H1 (cell line): ENCODE data around the gene STRN4. TPM values are rescaled to one million over a fixed set of nuclear protein-coding genes. Genes with fewer than 3 reads are reported as not detected.

Experiments
- CTCF ChIA-PET: fragments of 300-600 bp; sonication (Branson Sonifier 250); formaldehyde crosslinking; loops from one replicate; lab custom pipeline; 2021; ENCODE audit not compliant: partially characterized antibody; lab: Charles Lee
- POLR2A ChIA-PET: fragments of 300-600 bp; sonication (Branson Sonifier 250); formaldehyde crosslinking; loops from one replicate; lab custom pipeline; 2021; ENCODE audit warnings: inconsistent platforms; ENCODE audit not compliant: partially characterized antibody; lab: Charles Lee
- DNase-seq, 2 experiments: peaks; one replicate each; pipeline versions ENCODE4 v3.0.0 to v3.0.0-alpha.2; 2010 to 2022; ENCODE audit warnings: low spot score in 2 of 2, low read depth in 1 of 2, mixed read lengths in 1 of 2
- FAIRE-seq: peaks from 2 replicates; lab custom pipeline; 2011; peaks lifted over from hg19 to GRCh38; lab: Jason Lieb, UNC
- H2AFZ ChIP-seq: 2 replicates; pipeline ENCODE4 v1.8.1; 2012; ENCODE audit warnings: low read length, inconsistent platforms
- H2AK5ac ChIP-seq: 2 replicates; pipeline ENCODE4 v1.6.1; 2013; ENCODE audit warnings: low read depth, low read length
- H2BK120ac ChIP-seq: replicated peaks from 2 replicates; pipeline ENCODE3; 2013; ENCODE audit warnings: low read depth, low read length, inconsistent platforms
- H2BK12ac ChIP-seq: 2 replicates; pipeline ENCODE4 v1.6.1; 2013; ENCODE audit warnings: low read depth, low read length
- H2BK15ac ChIP-seq: 2 replicates; pipeline ENCODE4 v1.6.1; 2013; ENCODE audit warnings: low read length
- H2BK20ac ChIP-seq: 2 replicates; pipeline ENCODE4 v1.6.1; 2013; ENCODE audit warnings: low read length
- H2BK5ac ChIP-seq: 2 replicates; pipeline ENCODE4 v1.6.1; 2013; ENCODE audit warnings: low read depth, low read length
- H3K14ac ChIP-seq: 2 replicates; pipeline ENCODE4 v1.6.1; 2013; ENCODE audit warnings: inconsistent platforms; ENCODE audit not compliant: insufficient read length
- H3K18ac ChIP-seq: 2 replicates; pipeline ENCODE4 v1.6.1; 2013; ENCODE audit warnings: low read length; ENCODE audit errors: extremely low read depth
- H3K23ac ChIP-seq: 2 replicates; pipeline ENCODE4 v1.6.1; 2013; ENCODE audit warnings: inconsistent platforms; ENCODE audit not compliant: insufficient read length
- H3K23me2 ChIP-seq: 2 replicates; pipeline ENCODE4 v1.6.1; 2013; ENCODE audit warnings: low read depth, low read length
- H3K27ac ChIP-seq: 2 replicates; pipeline ENCODE4 v1.6.1; 2011; ENCODE audit warnings: low read depth, low read length, inconsistent platforms
- H3K27me3 ChIP-seq, 4 experiments: replicated peaks in 1 of 4; 1 replicate in 1 of 4; 2 replicates in 3 of 4; pipeline versions ENCODE4 v1.6.1 to v1.8.1; 2011 to 2013; ENCODE audit warnings: low read length in 3 of 4, mild to moderate bottlenecking in 3 of 4, inconsistent platforms in 2 of 4, mixed read lengths in 2 of 4, moderate library complexity in 1 of 4; ENCODE audit not compliant: control insufficient read depth in 3 of 4, insufficient read depth in 3 of 4; ENCODE audit errors: extremely low read depth in 1 of 4
- H3K36me3 ChIP-seq, 4 experiments: 2 replicates each; pipeline versions ENCODE4 v1.6.1 to v1.8.1; 2011 to 2013; ENCODE audit warnings: mild to moderate bottlenecking in 4 of 4, low read length in 3 of 4, moderate library complexity in 2 of 4, control low read depth in 1 of 4, inconsistent platforms in 1 of 4; ENCODE audit not compliant: insufficient read depth in 4 of 4, control insufficient read depth in 2 of 4
- H3K4ac ChIP-seq: replicated peaks from 2 replicates; pipeline ENCODE3; 2013; ENCODE audit warnings: low read length, low read depth, mixed read lengths, inconsistent platforms; ENCODE audit not compliant: insufficient read length
- H3K4me1 ChIP-seq, 4 experiments: replicated peaks in 1 of 4; 1 replicate in 1 of 4; 2 replicates in 3 of 4; pipeline versions ENCODE4 v1.6.1 to v1.8.1; 2011 to 2013; ENCODE audit warnings: low read length in 3 of 4, inconsistent platforms in 2 of 4, mixed read lengths in 1 of 4; ENCODE audit not compliant: insufficient read depth in 4 of 4, control insufficient read depth in 3 of 4
- H3K4me2 ChIP-seq, 2 experiments: 2 replicates each; pipeline versions ENCODE4 v1.6.1 to v1.8.1; 2011 to 2013; ENCODE audit warnings: low read depth in 2 of 2, low read length in 2 of 2, control low read depth in 1 of 2, inconsistent platforms in 1 of 2, mild to moderate bottlenecking in 1 of 2; ENCODE audit not compliant: insufficient read depth in 1 of 2
- H3K4me3 ChIP-seq, 4 experiments: fragments of 200-600, 300-600 bp in 1 of 4; sonication (generic), shearing (Covaris generic), sonication (Bioruptor Twin) in 1 of 4; 2 replicates each; pipeline versions ENCODE4 v1.5.1 to v1.8.1; 2011 to 2016; ENCODE audit warnings: low read length in 4 of 4, low read depth in 3 of 4, control low read depth in 2 of 4, inconsistent platforms in 2 of 4, mild to moderate bottlenecking in 2 of 4, mixed read lengths in 1 of 4, moderate library complexity in 1 of 4; ENCODE audit not compliant: insufficient read depth in 2 of 4; ENCODE audit errors: extremely low read depth in 1 of 4
- H3K56ac ChIP-seq: replicated peaks from 2 replicates; pipeline ENCODE3; 2013; ENCODE audit warnings: low read depth, mild to moderate bottlenecking, mixed read lengths, low read length, inconsistent platforms; ENCODE audit not compliant: insufficient read length
- H3K79me1 ChIP-seq: 2 replicates; pipeline ENCODE4 v1.6.1; 2013; ENCODE audit warnings: low read depth, low read length, control low read depth
- H3K79me2 ChIP-seq, 2 experiments: 2 replicates each; pipeline versions ENCODE4 v1.6.1 to v1.8.1; 2012 to 2013; ENCODE audit warnings: low read length in 2 of 2, mild to moderate bottlenecking in 2 of 2, inconsistent platforms in 1 of 2; ENCODE audit not compliant: insufficient read depth in 2 of 2, control insufficient read depth in 1 of 2
- H3K9ac ChIP-seq, 4 experiments: replicated peaks in 1 of 4; 1 replicate in 1 of 4; 2 replicates in 3 of 4; pipeline versions ENCODE4 v1.6.1 to v1.8.1; 2011 to 2013; ENCODE audit warnings: low read depth in 3 of 4, low read length in 3 of 4, control low read depth in 2 of 4, mild to moderate bottlenecking in 2 of 4, moderate library complexity in 2 of 4, inconsistent platforms in 1 of 4; ENCODE audit errors: extremely low read depth in 1 of 4
- H3K9me3 ChIP-seq, 2 experiments: 2 replicates each; pipeline versions ENCODE4 v1.6.1 to v1.8.1; 2012 to 2013; ENCODE audit warnings: mild to moderate bottlenecking in 2 of 2, moderate library complexity in 2 of 2, control low read depth in 1 of 2, inconsistent platforms in 1 of 2, low read depth in 1 of 2, low read length in 1 of 2, mixed read lengths in 1 of 2; ENCODE audit not compliant: insufficient read depth in 2 of 2
- H4K20me1 ChIP-seq, 2 experiments: replicated peaks in 1 of 2; 2 replicates each; pipeline versions ENCODE3 to v1.8.1; 2011 to 2013; ENCODE audit warnings: inconsistent platforms in 2 of 2, low read length in 2 of 2, mild to moderate bottlenecking in 1 of 2; ENCODE audit not compliant: insufficient read depth in 2 of 2, control insufficient read depth in 1 of 2
- H4K5ac ChIP-seq: 2 replicates; pipeline ENCODE4 v1.6.1; 2013; ENCODE audit warnings: low read length, low read depth, mixed read lengths, inconsistent platforms; ENCODE audit not compliant: insufficient read length
- H4K8ac ChIP-seq: 2 replicates; pipeline ENCODE4 v1.8.0; 2013; ENCODE audit warnings: mild to moderate bottlenecking, moderate library complexity, low read length, inconsistent platforms; ENCODE audit not compliant: insufficient read depth; ENCODE audit errors: extremely low read depth
- H4K91ac ChIP-seq: replicated peaks from 2 replicates; pipeline ENCODE3; 2013; ENCODE audit warnings: low read length, mixed read lengths, inconsistent platforms; ENCODE audit not compliant: insufficient read length
- RAD21 ChIP-seq, 2 experiments: IDR thresholded peaks in 1 of 2; conservative IDR thresholded peaks in 1 of 2; 2 replicates each; pipeline ENCODE4 v1.6.1; 2011; ENCODE audit warnings: low read depth in 2 of 2, low read length in 2 of 2, improper control_type of control experiment in 1 of 2, inconsistent platforms in 1 of 2, mild to moderate bottlenecking in 1 of 2, moderate library complexity in 1 of 2
- SIRT6 ChIP-seq: IDR thresholded peaks from one replicate; pipeline ENCODE4 v1.7.1; 2012; ENCODE audit warnings: low read length, inconsistent platforms
- WGBS, 2 experiments: shearing (Covaris generic) in 1 of 2; methylation state at CpG; one replicate each; pipeline versions ENCODE4 v1.1.6 to v1.1.7; 2013 to 2015; ENCODE audit warnings: low lambda C conversion rate in 2 of 2, mixed read lengths in 2 of 2, inconsistent platforms in 1 of 2, low coverage in 1 of 2, missing lambda C conversion rate in 1 of 2; ENCODE audit not compliant: insufficient replicate concordance in 2 of 2, insufficient coverage in 1 of 2, insufficient read length in 1 of 2; ENCODE audit errors: extremely low coverage in 1 of 2, missing lambda C conversion rate in 1 of 2; 5-methylcytosine and 5-hydroxymethylcytosine counted together
- polyA plus RNA-seq, 7 experiments: library from polyadenylated mRNA; depleted of rRNA in 3 of 7; stranded (reverse) in 5 of 7; unstranded in 2 of 7; fragments of >200 nt in 5 of 7; fragments of 200-250 nt in 2 of 7; gene quantifications; 1 replicate in 5 of 7; 2 replicates in 1 of 7; 4 replicates in 1 of 7; pipeline versions ENCODE4 v1.2.1 to v1.2.3, GENCODE V29; 2011 to 2013; ENCODE audit warnings: missing spikeins in 2 of 7, mixed read lengths in 2 of 7
- total RNA-seq: library from RNA; stranded (reverse); fragmentation: NEBNext Ultra II Directional; extraction: Animal tissue kit (Norgen Biotek cat#: 25700); gene quantifications from 2 replicates; pipeline ENCODE4 v1.2.1, GENCODE V29; 2021
- TF ChIP-seq, protein P1 (sequence below), 3 experiments: IDR thresholded peaks; 1 replicate in 2 of 3; 2 replicates in 1 of 3; pipeline versions ENCODE4 v1.5.1 to v1.6.1; 2011; ENCODE audit warnings: low read length in 3 of 3, mild to moderate bottlenecking in 3 of 3, inconsistent platforms in 2 of 3, low read depth in 1 of 3, moderate library complexity in 1 of 3; ENCODE audit not compliant: insufficient read depth in 1 of 3; ENCODE audit errors: control extremely low read depth in 1 of 3

STRN4 gene
- total and polyA plus RNA-seq, 2 of the 8 experiments (the other 6 are each of a cell fraction or from before 2014, with no cell fraction given), result 120 to 187 TPM

DNA sequence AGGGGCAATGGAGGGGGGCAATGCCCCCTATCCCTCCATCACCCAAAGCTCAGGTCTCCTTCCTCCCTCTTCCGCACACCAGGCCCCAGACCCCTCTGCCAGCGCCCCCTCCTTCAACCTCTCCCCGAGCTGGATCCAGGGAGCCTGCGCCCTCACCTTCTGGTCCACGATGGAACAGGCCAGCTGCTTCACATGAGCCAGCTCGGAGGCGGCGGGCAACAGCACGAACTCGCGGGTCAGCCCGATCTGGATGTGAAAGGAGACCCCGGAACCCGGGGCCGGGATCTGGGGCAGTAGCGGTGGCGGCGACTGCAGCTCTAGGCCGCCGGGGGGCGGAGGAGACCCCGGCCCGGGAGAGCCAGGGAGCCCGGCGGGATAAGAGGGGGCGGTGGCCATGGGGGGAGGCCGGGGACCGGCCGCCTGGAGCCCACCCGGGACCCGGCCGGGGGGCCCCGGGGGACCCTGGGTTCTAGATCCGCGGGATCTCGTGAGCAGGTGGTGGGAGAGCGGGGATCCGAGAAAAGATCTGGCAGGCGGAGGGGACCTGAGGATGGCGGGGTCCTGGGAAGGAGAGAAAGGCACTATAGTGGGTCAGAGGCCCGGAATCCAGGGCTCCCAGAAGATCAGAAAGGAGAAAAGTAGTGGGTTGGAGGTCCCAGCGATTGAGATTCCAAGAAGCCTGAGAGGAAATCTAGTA is 30.1 kb downstream of the STRN4 start:
- Histone ChIP-seq H3K18ac (peak overlapping the region; percentile 71), H2AFZ (no peak overlapping the region), H4K5ac (peak overlapping the region; percentile 78), H2BK5ac (peak overlapping the region; percentile 85; the same call in 1 of the 2 replicates), H3K4me2 (peak overlapping the region; percentile 91), H2BK15ac (no peak overlapping the region), H3K23me2 (peaks cover 13% of the 10 kb centered on the region; the same call in 1 of the 2 replicates), H3K9me3 (no peaks in the 10 kb centered on the region), H2BK20ac (no peak overlapping the region), H2BK120ac (no peak overlapping the region), H3K79me2 (peaks cover 0 to 19% of the 10 kb centered on the region in 2 experiments; a peak in 2 of 4 replicates), H3K4ac (peak overlapping the region; percentile 61), H4K91ac (no peak overlapping the region), H2BK12ac (no peak overlapping the region), H3K4me1 (peaks cover 0 to 15% (median 6%) of the 10 kb centered on the region in 4 experiments; a peak in 5 of 7 replicates), H4K8ac (peak overlapping the region; percentile 59; the same call in 1 of the 2 replicates), H3K56ac (no peak overlapping the region), H3K4me3 (peak overlapping the region; percentile 63 to 94 (median 81)), H3K23ac (no peak overlapping the region), H2AK5ac (no peak overlapping the region), H3K79me1 (0 out of 2 replicates have a peak, but pooled peaks cover 4% of the 10 kb centered on the region), H3K27me3 (no peaks in the 10 kb centered on the region), H3K36me3 (peaks cover 2 to 14% (median 9%) of the 10 kb centered on the region in 4 experiments; a peak in 5 of 8 replicates), H3K27ac (no peak overlapping the region), H3K9ac (peak overlapping the region; percentile 34 to 74 (median 46)), H4K20me1 (peaks cover 0 to 10% of the 10 kb centered on the region in 2 experiments), H3K14ac (no peak overlapping the region)
- 3% methylated on average over 22 of the region's 42 CpGs; no CpG with 5 or more reads in 1 of the 2 experiments for WGBS, 2 experiments
- FAIRE-seq, result no peak
- ChIA-PET POLR2A (interaction anchor here (0.7 to 4.7 kb wide), 15 partner anchors 8 to 71 kb away, joined by 3 to 18 read pairs (median 4); partner anchors contain the start of genes DACT3 and SLC1A5), CTCF (interaction anchor here (0.6 to 7.5 kb wide), 12 partner anchors 9 to 294 kb away, joined by 3 to 46 read pairs (median 3); no protein-coding TSS in a partner anchor)
- DNase-seq, result peak in 1 of 2 experiments; percentile 77
- TF ChIP-seq, protein P1, sequence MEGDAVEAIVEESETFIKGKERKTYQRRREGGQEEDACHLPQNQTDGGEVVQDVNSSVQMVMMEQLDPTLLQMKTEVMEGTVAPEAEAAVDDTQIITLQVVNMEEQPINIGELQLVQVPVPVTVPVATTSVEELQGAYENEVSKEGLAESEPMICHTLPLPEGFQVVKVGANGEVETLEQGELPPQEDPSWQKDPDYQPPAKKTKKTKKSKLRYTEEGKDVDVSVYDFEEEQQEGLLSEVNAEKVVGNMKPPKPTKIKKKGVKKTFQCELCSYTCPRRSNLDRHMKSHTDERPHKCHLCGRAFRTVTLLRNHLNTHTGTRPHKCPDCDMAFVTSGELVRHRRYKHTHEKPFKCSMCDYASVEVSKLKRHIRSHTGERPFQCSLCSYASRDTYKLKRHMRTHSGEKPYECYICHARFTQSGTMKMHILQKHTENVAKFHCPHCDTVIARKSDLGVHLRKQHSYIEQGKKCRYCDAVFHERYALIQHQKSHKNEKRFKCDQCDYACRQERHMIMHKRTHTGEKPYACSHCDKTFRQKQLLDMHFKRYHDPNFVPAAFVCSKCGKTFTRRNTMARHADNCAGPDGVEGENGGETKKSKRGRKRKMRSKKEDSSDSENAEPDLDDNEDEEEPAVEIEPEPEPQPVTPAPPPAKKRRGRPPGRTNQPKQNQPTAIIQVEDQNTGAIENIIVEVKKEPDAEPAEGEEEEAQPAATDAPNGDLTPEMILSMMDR (IDR thresholded peaks at IDR 0.05; ENCODE audit: control extremely low read depth in 1 of 3, insufficient read depth in 1 of 3, low read depth in 1 of 3, low read length in 3 of 3), result peak; percentile 20 to 45 (median 25)
- TF ChIP-seq SIRT6 (no peak), RAD21 (IDR thresholded peaks at IDR 0.05 in 1 of 2, conservative IDR thresholded peaks at IDR 0.05 in 1 of 2; ENCODE audit: low read depth in 2 of 2, low read length in 2 of 2) (peak in 1 of 2 experiments; percentile 42; a peak in 2 of 4 replicates)
